Measurements from ENCODE around the gene P3H4. TPM values are rescaled to one million over a fixed set of nuclear protein-coding genes. Genes with fewer than 3 reads are reported as not detected.

The P3H4 gene
- total and polyA plus RNA-seq, 2 of the 4 experiments (the other 2 are of a cell fraction), result 21.5 to 66.7 TPM

DNA sequence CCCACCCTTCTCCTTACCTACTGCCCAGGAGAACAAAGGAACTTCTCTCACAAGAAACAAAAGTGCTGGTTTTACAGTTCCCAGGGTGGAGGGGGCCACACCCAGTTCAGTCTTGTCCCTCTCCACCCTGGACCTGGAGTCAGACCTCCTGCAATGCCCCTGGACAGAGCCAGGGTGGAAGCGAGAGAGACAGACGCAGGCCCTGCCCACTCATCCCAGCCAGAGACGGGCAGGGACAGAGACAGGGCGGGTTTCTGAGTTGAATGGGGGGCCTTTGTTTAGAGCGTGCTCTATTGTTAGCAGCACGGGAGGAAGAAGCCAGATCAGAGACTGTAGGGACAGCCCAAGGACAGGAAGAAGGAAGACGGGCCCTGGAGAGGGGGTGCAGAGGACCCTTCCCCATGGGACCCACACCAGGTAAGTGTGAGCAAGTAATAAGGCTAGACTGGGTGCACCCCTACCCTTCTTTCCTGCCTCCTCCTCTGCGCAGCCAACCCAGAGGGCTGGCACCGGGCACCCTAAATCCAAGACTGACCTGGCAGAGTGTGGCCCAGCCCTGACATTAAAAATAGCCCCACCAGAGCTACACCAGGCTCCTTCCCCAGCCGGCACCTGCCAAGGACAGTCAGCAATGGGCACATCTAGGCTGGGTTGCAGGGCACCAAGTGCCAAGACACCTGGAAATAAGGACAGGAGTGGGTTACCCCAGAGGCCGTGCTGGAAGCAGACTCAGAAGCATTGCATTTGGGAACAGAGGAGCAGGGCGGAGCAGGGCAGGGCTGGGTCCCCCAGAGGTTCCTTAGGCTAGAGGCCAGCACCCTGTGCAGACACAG lies 36.1 kb downstream of the P3H4 start:
- no peak overlapping the region for H3K27ac ChIP-seq (ENCODE audit: insufficient read depth, low read length)
- ChIA-PET CTCF (interaction anchor here (0.7 kb wide), 1 partner anchor 11 kb away, joined by 3 read pairs; the partner anchor contains the start of gene JUP), POLR2A (ENCODE audit: unreplicated experiment) (no interaction called here)
- 90% methylated on average over 2 of the region's 12 CpGs; no CpG with 5 or more reads in 1 of the 2 experiments for WGBS, 2 experiments (ENCODE audit: extremely low coverage in 2 of 2, insufficient read length in 1 of 2)
- H2BK15ac ChIP-seq (ENCODE audit: low read depth, low read length), result no peak overlapping the region; the same call in 2 of the 3 replicates
- DNase-seq (no peak), ATAC-seq (ENCODE audit: low read depth) (no peak)
- H3K23ac ChIP-seq (ENCODE audit: low read depth, low read length), result no peak overlapping the region
- no peak overlapping the region for H3K56ac ChIP-seq (ENCODE audit: extremely low read depth, insufficient read depth, low read length)
- H3K18ac ChIP-seq (ENCODE audit: low read depth, low read length), result no peak overlapping the region
- H3K9me3 ChIP-seq (ENCODE audit: control insufficient read depth, insufficient read depth, low read length), result no peaks in the 10 kb centered on the region
- H2AK5ac ChIP-seq (ENCODE audit: low read depth, low read length), result peak overlapping the region; percentile 65
- no peak overlapping the region for H2BK5ac ChIP-seq (ENCODE audit: low read depth, low read length, poor library complexity, severe bottlenecking)
- no TSS peak for BruUV-seq (replicated peaks)
- peak overlapping the region; percentile 4; the same call in 1 of the 2 replicates for H2BK120ac ChIP-seq (ENCODE audit: low read depth, low read length)
- no peak overlapping the region for H2BK20ac ChIP-seq (ENCODE audit: low read depth, low read length)
- peaks cover 31% of the 10 kb centered on the region for H4K20me1 ChIP-seq (ENCODE audit: insufficient read depth, low read length)
- H4K8ac ChIP-seq (ENCODE audit: low read depth in 2 of 2, low read length in 2 of 2), result no peak overlapping the region; a peak in 1 of 4 replicates
- TF ChIP-seq NFE2L2 (IDR thresholded peaks at IDR 0.05; ENCODE audit: low read depth, low read length) (no peak), CEBPB (IDR thresholded peaks at IDR 0.05; ENCODE audit: low read depth, low read length) (no peak), MAZ (IDR thresholded peaks at IDR 0.05; ENCODE audit: borderline replicate concordance, low read depth, low read length) (no peak), MAFK (IDR thresholded peaks at IDR 0.05; ENCODE audit: low read depth, low read length) (no peak), RAD21 (IDR thresholded peaks at IDR 0.05; ENCODE audit: low read length) (no peak), BHLHE40 (IDR thresholded peaks at IDR 0.05; ENCODE audit: low read depth, low read length) (no peak), RCOR1 (IDR thresholded peaks at IDR 0.05; ENCODE audit: insufficient replicate concordance, low read length) (no peak), POLR2A (IDR thresholded peaks at IDR 0.05; ENCODE audit: low read depth, low read length) (no peak), FOS (IDR thresholded peaks at IDR 0.05; ENCODE audit: low read depth, low read length) (no peak), CHD1 (IDR thresholded peaks at IDR 0.05; ENCODE audit: low read depth, low read length) (no peak), RFX5 (IDR thresholded peaks at IDR 0.05; ENCODE audit: low read depth, low read length) (no peak), SMC3 (IDR thresholded peaks at IDR 0.05; ENCODE audit: low read depth, low read length) (no peak)
- TF ChIP-seq, protein P1, sequence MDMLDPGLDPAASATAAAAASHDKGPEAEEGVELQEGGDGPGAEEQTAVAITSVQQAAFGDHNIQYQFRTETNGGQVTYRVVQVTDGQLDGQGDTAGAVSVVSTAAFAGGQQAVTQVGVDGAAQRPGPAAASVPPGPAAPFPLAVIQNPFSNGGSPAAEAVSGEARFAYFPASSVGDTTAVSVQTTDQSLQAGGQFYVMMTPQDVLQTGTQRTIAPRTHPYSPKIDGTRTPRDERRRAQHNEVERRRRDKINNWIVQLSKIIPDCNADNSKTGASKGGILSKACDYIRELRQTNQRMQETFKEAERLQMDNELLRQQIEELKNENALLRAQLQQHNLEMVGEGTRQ (IDR thresholded peaks at IDR 0.05; ENCODE audit: low read depth, low read length), result no peak
- TF ChIP-seq, protein P2, sequence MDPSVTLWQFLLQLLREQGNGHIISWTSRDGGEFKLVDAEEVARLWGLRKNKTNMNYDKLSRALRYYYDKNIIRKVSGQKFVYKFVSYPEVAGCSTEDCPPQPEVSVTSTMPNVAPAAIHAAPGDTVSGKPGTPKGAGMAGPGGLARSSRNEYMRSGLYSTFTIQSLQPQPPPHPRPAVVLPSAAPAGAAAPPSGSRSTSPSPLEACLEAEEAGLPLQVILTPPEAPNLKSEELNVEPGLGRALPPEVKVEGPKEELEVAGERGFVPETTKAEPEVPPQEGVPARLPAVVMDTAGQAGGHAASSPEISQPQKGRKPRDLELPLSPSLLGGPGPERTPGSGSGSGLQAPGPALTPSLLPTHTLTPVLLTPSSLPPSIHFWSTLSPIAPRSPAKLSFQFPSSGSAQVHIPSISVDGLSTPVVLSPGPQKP (IDR thresholded peaks at IDR 0.05; ENCODE audit: borderline replicate concordance, low read depth, low read length), result no peak
- TF ChIP-seq, protein P3, sequence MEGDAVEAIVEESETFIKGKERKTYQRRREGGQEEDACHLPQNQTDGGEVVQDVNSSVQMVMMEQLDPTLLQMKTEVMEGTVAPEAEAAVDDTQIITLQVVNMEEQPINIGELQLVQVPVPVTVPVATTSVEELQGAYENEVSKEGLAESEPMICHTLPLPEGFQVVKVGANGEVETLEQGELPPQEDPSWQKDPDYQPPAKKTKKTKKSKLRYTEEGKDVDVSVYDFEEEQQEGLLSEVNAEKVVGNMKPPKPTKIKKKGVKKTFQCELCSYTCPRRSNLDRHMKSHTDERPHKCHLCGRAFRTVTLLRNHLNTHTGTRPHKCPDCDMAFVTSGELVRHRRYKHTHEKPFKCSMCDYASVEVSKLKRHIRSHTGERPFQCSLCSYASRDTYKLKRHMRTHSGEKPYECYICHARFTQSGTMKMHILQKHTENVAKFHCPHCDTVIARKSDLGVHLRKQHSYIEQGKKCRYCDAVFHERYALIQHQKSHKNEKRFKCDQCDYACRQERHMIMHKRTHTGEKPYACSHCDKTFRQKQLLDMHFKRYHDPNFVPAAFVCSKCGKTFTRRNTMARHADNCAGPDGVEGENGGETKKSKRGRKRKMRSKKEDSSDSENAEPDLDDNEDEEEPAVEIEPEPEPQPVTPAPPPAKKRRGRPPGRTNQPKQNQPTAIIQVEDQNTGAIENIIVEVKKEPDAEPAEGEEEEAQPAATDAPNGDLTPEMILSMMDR (conservative IDR thresholded peaks at IDR 0.05; ENCODE audit: low read depth, low read length), result no peak
- no peak overlapping the region for H2AFZ ChIP-seq (replicated peaks; ENCODE audit: low read length, poor library complexity)
- intact Hi-C loops (cut with micrococcal nuclease), result no loop called here
- H3K79me1 ChIP-seq (ENCODE audit: low read depth in 1 of 2, low read length in 2 of 2), result peaks cover 14 to 65% of the 10 kb centered on the region in 2 experiments; a peak in 3 of 4 replicates
- H3K9ac ChIP-seq (ENCODE audit: low read depth, low read length), result no peak overlapping the region
- H3K4me3 ChIP-seq (ENCODE audit: insufficient read depth, low read depth, low read length), result no peak overlapping the region
- H3K14ac ChIP-seq (replicated peaks; ENCODE audit: low read depth, low read length), result 0 out of 2 replicates have a peak overlapping the region, but pooled peaks have one; percentile 19
- H3K4ac ChIP-seq (ENCODE audit: low read depth, low read length), result peak overlapping the region; percentile 60
- no peak overlapping the region for H4K5ac ChIP-seq (ENCODE audit: low read depth, low read length)
- H3K9me1 ChIP-seq (ENCODE audit: insufficient read depth, low read length), result peaks cover 27% of the 10 kb centered on the region
- H4K91ac ChIP-seq (ENCODE audit: insufficient read depth, low read depth, low read length), result no peak overlapping the region
- no peak overlapping the region for H3K4me2 ChIP-seq (ENCODE audit: low read depth, low read length)
- peaks cover 24% of the 10 kb centered on the region for H3K36me3 ChIP-seq (ENCODE audit: control insufficient read depth, insufficient read depth, low read length)
- no peak overlapping the region for H2AK9ac ChIP-seq (replicated peaks; ENCODE audit: low read depth, low read length, poor library complexity)
- dilution Hi-C loops (cut with HindIII; ENCODE audit: low sequenced_read_pairs, unreplicated experiment), result no loop called here
- H3K27me3 ChIP-seq (ENCODE audit: control insufficient read depth, insufficient read depth, low read length), result no peaks in the 10 kb centered on the region
- peaks cover 25% of the 10 kb centered on the region for H3K4me1 ChIP-seq (ENCODE audit: control insufficient read depth, insufficient read depth, low read length)
- in situ Hi-C loops (cut with MboI; ENCODE audit: low sequenced_read_pairs), result no loop called here

Measured in IMR-90 (cell line).